Keratinocyte (primary cell): ENCODE results near the gene NCKAP5. TPM values are rescaled to one million over a fixed set of nuclear protein-coding genes. Genes with fewer than 3 reads are reported as not detected.

Experiments used
- DNase-seq: peaks from one replicate; pipeline ENCODE4 v3.0.0-alpha.2; 2011; ENCODE audit warnings: low read depth, missing footprints, low spot score
- FAIRE-seq: peaks from 2 replicates; lab custom pipeline; 2011; peaks lifted over from hg19 to GRCh38; lab: Jason Lieb, UNC
- H2AFZ ChIP-seq: 2 replicates; pipeline ENCODE4 v1.6.0; 2012; ENCODE audit warnings: low read length, control low read depth, inconsistent platforms; ENCODE audit not compliant: control insufficient read depth
- H3K27ac ChIP-seq: 2 replicates; pipeline ENCODE4 v1.5.1; 2011; ENCODE audit warnings: low read length; ENCODE audit not compliant: control insufficient read depth, insufficient read depth
- H3K27me3 ChIP-seq: 3 replicates; pipeline ENCODE4 v1.6.0; 2011; ENCODE audit warnings: low read length; ENCODE audit not compliant: control insufficient read depth, insufficient read depth; ENCODE audit errors: extremely low read depth
- H3K36me3 ChIP-seq, 2 experiments: 2 replicates in 1 of 2; 3 replicates in 1 of 2; pipeline ENCODE4 v1.5.1; 2011; ENCODE audit warnings: low read length in 2 of 2, mild to moderate bottlenecking in 1 of 2; ENCODE audit not compliant: control insufficient read depth in 2 of 2, insufficient read depth in 2 of 2; ENCODE audit errors: extremely low read depth in 1 of 2
- H3K4me1 ChIP-seq: 3 replicates; pipeline ENCODE4 v1.5.1; 2011; ENCODE audit warnings: low read length; ENCODE audit not compliant: control insufficient read depth, insufficient read depth; ENCODE audit errors: extremely low read depth
- H3K4me2 ChIP-seq: 3 replicates; pipeline ENCODE4 v1.6.0; 2011; ENCODE audit warnings: low read depth, low read length; ENCODE audit not compliant: control insufficient read depth, insufficient read depth; ENCODE audit errors: extremely low read depth
- H3K4me3 ChIP-seq, 3 experiments: fragments of 200-600 bp in 1 of 3; sonication (generic) in 1 of 3; 2 replicates in 2 of 3; 3 replicates in 1 of 3; pipeline ENCODE4 v1.5.1; 2011 to 2016; ENCODE audit warnings: low read length in 3 of 3, mild to moderate bottlenecking in 3 of 3, control low read depth in 2 of 3, inconsistent platforms in 1 of 3, low read depth in 1 of 3, mixed read lengths in 1 of 3, mixed run types in 1 of 3, moderate library complexity in 1 of 3; ENCODE audit not compliant: control insufficient read depth in 2 of 3, insufficient read depth in 2 of 3; ENCODE audit errors: extremely low read depth in 1 of 3
- H3K79me2 ChIP-seq: 2 replicates; pipeline ENCODE4 v1.6.0; 2012; ENCODE audit warnings: low read length; ENCODE audit not compliant: control insufficient read depth, insufficient read depth
- H3K9ac ChIP-seq: 3 replicates; pipeline ENCODE4 v1.6.0; 2011; ENCODE audit warnings: low read length; ENCODE audit not compliant: control insufficient read depth, insufficient read depth; ENCODE audit errors: extremely low read depth
- H3K9me1 ChIP-seq: 3 replicates; pipeline ENCODE4 v1.6.0; 2011; ENCODE audit warnings: low read length; ENCODE audit not compliant: control insufficient read depth, insufficient read depth; ENCODE audit errors: extremely low read depth
- H3K9me3 ChIP-seq: 2 replicates; pipeline ENCODE4 v1.5.1; 2012; ENCODE audit warnings: low read depth, low read length; ENCODE audit not compliant: control insufficient read depth
- H4K20me1 ChIP-seq: 3 replicates; pipeline ENCODE4 v1.6.0; 2011; ENCODE audit warnings: low read length; ENCODE audit not compliant: control insufficient read depth, insufficient read depth; ENCODE audit errors: extremely low read depth
- CTCF ChIP-seq, 3 experiments: IDR thresholded peaks in 1 of 3; conservative IDR thresholded peaks in 1 of 3; optimal IDR thresholded peaks in 1 of 3; 2 replicates in 2 of 3; 3 replicates in 1 of 3; pipeline versions ENCODE3 to v1.5.1; 2011; ENCODE audit warnings: low read length in 3 of 3, mild to moderate bottlenecking in 3 of 3, moderate library complexity in 2 of 3, control low read depth in 1 of 3, inconsistent platforms in 1 of 3; ENCODE audit not compliant: insufficient read depth in 2 of 3; ENCODE audit errors: extremely low read depth in 1 of 3
- EZH2 ChIP-seq: IDR thresholded peaks from one replicate; pipeline ENCODE4 v1.6.1; 2012; ENCODE audit warnings: inconsistent platforms, mild to moderate bottlenecking, low read length, moderate library complexity
- dilution Hi-C: fragments of 300-500 bp; cut with MboI; formaldehyde crosslinking; loops from one replicate; pipeline ENCODE4 v1.7.0; 2020; ENCODE audit warnings: low sequenced_read_pairs; ENCODE audit not compliant: extremely low pct_ligation_motif_present
- polyA minus RNA-seq, 3 experiments: library from RNA; depleted of rRNA, polyadenylated mRNA; stranded (reverse); fragments of >200 nt; gene quantifications; 1 replicate in 1 of 3; 2 replicates in 1 of 3; 3 replicates in 1 of 3; pipeline ENCODE4 v1.2.3, GENCODE V29; 2011
- polyA plus RNA-seq, 5 experiments: library from polyadenylated mRNA; depleted of rRNA in 3 of 5; stranded (reverse) in 3 of 5; stranded (forward) in 1 of 5; unstranded in 1 of 5; fragments of >200 nt; gene quantifications; 1 replicate in 1 of 5; 2 replicates in 3 of 5; 3 replicates in 1 of 5; pipeline versions ENCODE4 v1.2.1 to v1.2.3, GENCODE V29; 2011 to 2012; ENCODE audit warnings: missing spikeins in 2 of 5, low read depth in 1 of 5, low replicate concordance in 1 of 5

The NCKAP5 gene
- polyA plus RNA-seq = 3.0 to 3.6 TPM (median 3.1 TPM) in 3 replicates
- polyA plus RNA-seq (2011; ENCODE audit: low read depth) = 11.4 TPM
- 1.7 and 2.7 TPM in 2 replicates for polyA plus RNA-seq (2011; cell fraction: cytosol; rRNA removed)
- 5.8 and 6.9 TPM in 2 replicates for polyA plus RNA-seq (2011; cell fraction: nucleus; rRNA removed)
- 2.2 and 2.7 TPM in 2 replicates for polyA plus RNA-seq (2012; ENCODE audit: low replicate concordance)
- polyA minus RNA-seq = 2.2 to 13.1 TPM (median 5.4 TPM) in 3 replicates
- 2.3 TPM for polyA minus RNA-seq (2011; cell fraction: cytosol; rRNA and poly(A)+ RNA removed)
- 11.5 and 25.8 TPM in 2 replicates for polyA minus RNA-seq (2011; cell fraction: nucleus; rRNA and poly(A)+ RNA removed)

GRCh38 chr2:133568172-133568571 lies at the start of gene NCKAP5:
Gene NCKAP5, minus strand, starts transcription at chr2:133568463. Its CDS starts 50,937 bp downstream, at chr2:133517526.
- Histone ChIP-seq H3K9me1 (no peaks in the 10 kb centered on the region), H2AFZ (no peak within 1 kb of the TSS), H3K4me1 (peaks cover 21% of the 10 kb centered on the region), H3K27ac (peak within 1 kb of the TSS; percentile 25), H3K9ac (peak within 1 kb of the TSS; percentile 8), H4K20me1 (no peaks in the 10 kb centered on the region), H3K36me3 (peaks cover 0 to 5% of the 10 kb centered on the region in 2 experiments), H3K79me2 (no peaks in the 10 kb centered on the region), H3K9me3 (no peaks in the 10 kb centered on the region), H3K27me3 (no peaks in the 10 kb centered on the region), H3K4me3 (peak within 1 kb of the TSS in 2 of 3 experiments; percentile 38), H3K4me2 (peak within 1 kb of the TSS; percentile 54)
- no peak for TF ChIP-seq EZH2
- peak in 1 of 3 experiments; percentile 19 for TF ChIP-seq CTCF (optimal IDR thresholded peaks at IDR 0.05 in 1 of 3, IDR thresholded peaks at IDR 0.05 in 1 of 3, conservative IDR thresholded peaks at IDR 0.05 in 1 of 3; ENCODE audit: extremely low read depth in 1 of 3, insufficient read depth in 2 of 3, low read length in 3 of 3)
- no peak for FAIRE-seq
- no peak for DNase-seq
- dilution Hi-C loops = no loop called here

GRCh38 chr2:133609664-133610063 lies 41.4 kb upstream of the NCKAP5 start:
- TF ChIP-seq EZH2 = no peak
- TF ChIP-seq CTCF (optimal IDR thresholded peaks at IDR 0.05 in 1 of 3, IDR thresholded peaks at IDR 0.05 in 1 of 3, conservative IDR thresholded peaks at IDR 0.05 in 1 of 3; ENCODE audit: extremely low read depth in 1 of 3, insufficient read depth in 2 of 3, low read length in 3 of 3) = no peak
- no peak overlapping the region for H3K9ac ChIP-seq
- H2AFZ ChIP-seq = no peak overlapping the region
- no peaks in the 10 kb centered on the region for H3K9me1 ChIP-seq
- H3K4me1 ChIP-seq = peaks cover 22% of the 10 kb centered on the region
- H3K9me3 ChIP-seq = no peaks in the 10 kb centered on the region
- no peaks in the 10 kb centered on the region for H3K27me3 ChIP-seq
- peak overlapping the region; percentile 41 for H3K4me2 ChIP-seq
- DNase-seq (no peak), FAIRE-seq (no peak)
- no peak overlapping the region for H3K4me3 ChIP-seq
- no peak overlapping the region for H3K27ac ChIP-seq
- H4K20me1 ChIP-seq = no peaks in the 10 kb centered on the region
- peaks cover 8% of the 10 kb centered on the region for H3K79me2 ChIP-seq
- no peaks in the 10 kb centered on the region for H3K36me3 ChIP-seq
- dilution Hi-C loops = no loop called here
